Stimulated activated naive CD4-positive, alpha-beta T cell treated with Interleukin-2 at 50 U/mL for 16 hours (primary cell): ENCODE data around the gene TUBGCP6.
"Not testable (repeated sequence)": the region's sequence is repeated elsewhere in the genome, so short reads cannot be mapped to it uniquely, and the experiment has no call there.

Experiments used
- DNase-seq: peaks from one replicate; lab custom pipeline; 2025; lab: John Stamatoyannopoulos, UW

TUBGCP6 gene

GRCh38 chr22:50209893-50210292, 34.9 kb downstream of the TUBGCP6 start:
- DNase-seq, result peak; percentile 52

- DNase-seq, result no peak
These were observed 35.6 kb downstream of the TUBGCP6 start for GRCh38 chr22:50208939-50209892.

DNA sequence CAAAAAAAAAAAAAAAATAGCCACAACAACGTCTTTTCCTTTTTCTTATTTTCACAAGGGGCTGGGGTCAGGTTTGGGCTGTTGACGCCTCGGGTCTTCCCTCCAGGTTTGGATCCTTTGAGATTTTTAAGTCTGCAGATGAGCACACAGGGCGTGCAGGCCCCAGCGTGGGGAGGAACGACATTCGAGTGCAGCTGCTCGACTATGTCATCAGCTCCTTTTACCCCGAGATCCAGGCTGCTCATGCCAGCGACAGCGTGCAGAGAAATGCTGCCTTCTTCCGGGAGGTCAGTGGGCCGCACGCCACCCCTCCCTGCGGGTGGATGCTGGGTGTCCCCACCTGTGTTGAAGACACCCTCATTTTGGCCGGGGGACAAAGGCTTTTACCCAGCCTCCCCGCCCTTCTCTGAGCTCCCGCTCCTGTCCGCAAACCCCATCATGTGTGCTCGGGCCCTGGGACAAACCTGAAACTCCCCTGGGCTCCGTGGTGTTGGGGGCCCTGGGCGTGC, 36.3 kb downstream of the TUBGCP6 start:
- no peak for DNase-seq

- DNase-seq, result no peak
These were observed 37.3 kb downstream of the TUBGCP6 start for GRCh38 chr22:50207383-50208140.

- DNase-seq, result no peak
These were observed 38.2 kb downstream of the TUBGCP6 start for GRCh38 chr22:50206599-50206998.

DNA sequence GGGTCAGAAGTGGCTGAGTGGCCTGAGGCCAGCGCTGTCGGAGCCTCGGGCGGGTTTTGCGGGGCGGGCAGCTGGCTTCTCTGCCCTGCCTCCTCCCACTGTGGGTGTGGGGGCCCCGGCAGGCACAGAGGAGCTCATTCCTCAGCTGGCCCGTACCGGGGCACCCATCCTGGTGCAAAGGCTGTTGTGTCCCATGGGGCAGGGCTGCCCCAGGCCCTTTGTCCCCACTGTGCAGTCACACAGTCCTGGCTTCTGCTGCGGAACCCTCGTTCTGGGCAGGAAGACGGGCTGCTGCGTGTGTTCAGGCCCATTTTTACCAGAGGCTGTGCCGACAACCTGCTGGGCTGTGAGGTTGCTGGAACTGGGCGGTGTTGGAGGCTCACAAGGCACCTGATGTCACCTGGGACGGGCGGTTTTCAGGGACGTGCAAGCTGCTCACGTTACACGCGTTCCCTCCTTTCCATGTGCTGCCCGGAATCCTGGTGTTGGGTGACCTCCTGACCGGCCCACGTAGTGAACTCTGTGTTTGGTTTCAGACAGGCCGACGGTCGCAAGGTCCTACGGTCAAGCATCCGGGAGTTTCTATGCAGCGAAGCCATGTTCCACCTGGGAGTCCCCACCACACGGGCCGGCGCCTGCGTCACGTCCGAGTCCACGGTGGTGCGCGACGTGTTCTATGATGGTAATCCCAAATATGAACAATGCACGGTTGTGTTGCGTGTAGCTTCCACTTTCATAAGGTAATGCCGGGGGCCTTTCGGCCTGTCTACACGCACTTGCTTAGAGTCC, 38.8 kb downstream of the TUBGCP6 start:
- no peak for DNase-seq

- not testable (repeated sequence) for DNase-seq
These were observed 39.8 kb downstream of the TUBGCP6 start for GRCh38 chr22:50204998-50205397.

DNA sequence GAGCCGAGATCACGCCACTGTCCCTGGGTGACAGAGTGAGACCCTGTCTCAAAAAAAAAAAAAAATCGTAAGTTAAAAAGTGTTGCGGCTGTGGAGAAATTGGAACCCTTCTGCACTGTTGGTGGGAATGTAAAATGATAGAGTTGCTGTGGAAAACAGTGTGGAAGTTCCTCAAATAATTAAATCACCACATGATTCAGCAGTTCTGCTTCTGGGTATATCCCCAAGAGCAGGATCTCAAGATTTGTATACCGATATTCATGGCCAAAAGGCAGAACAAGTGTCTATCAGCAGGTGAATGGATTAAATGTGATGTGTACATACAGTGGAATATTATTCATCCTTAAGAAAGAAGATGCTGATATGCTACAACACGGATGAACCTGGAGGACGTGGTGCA, 40.3 kb downstream of the TUBGCP6 start:
- DNase-seq, result no peak

DNA sequence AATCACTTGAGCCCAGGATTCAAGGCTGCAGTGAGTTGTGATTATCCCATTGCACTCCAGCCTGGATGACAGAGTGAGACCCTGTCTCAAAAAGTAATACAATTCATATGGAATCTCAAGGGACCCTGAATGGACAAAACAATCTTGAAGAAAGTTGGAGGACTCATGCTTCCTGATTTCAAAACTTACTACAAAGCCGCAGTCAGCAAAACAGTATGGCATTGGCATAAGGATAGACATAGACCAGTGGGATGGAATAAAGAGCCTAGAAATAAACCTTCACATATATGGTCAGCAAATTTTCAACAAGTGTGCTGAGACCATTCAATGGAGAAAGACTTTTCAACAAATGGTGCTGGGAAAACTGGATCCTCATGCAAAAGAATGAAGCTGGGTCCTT, 41.5 kb downstream of the TUBGCP6 start:
- DNase-seq, result no peak

- DNase-seq, result no peak
These were observed 42.6 kb downstream of the TUBGCP6 start for GRCh38 chr22:50202130-50202666.

GRCh38 chr22:50201191-50202129, 43.4 kb downstream of the TUBGCP6 start:
- DNase-seq, result no peak

- DNase-seq, result peak; percentile 94
These were observed 44.2 kb downstream of the TUBGCP6 start, which contains the start of gene SELENOO for GRCh38 chr22:50200461-50201190. TSS of gene SELENOO (plus strand) at chr22:50201011. CDS start at chr22:50201037, 26 bp downstream.

DNA sequence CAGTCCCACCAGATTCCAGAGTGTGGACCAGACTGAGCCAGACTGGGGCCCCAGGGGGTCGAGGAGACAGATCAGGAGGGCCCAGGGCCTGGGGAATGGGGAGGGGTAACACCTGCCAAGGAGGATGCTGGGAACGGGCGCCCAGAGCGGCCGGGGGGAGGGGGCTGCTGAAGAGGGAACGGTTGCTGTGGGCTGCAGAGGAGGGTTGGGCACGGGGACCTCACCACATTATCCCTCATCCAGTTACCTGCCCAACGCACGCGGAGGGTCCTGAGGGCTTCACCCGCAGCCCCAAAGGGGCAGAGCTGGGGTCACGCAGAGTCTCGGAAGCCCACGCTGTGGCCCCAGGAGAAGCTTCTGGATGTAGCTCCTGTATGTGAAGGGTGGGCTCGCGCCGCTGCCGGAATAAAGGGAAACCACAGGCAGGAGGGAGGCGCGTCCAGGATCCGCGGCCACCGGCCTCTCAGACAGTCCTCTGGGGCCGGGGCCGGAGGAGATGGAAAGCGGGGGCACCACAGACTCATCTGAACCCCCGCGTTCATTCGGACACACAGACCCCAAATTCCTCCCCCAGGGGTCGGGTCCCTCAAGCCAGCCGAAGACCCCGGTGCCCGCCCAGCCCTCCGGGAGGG, 44.9 kb downstream of the TUBGCP6 start:
- no peak for DNase-seq

DNA sequence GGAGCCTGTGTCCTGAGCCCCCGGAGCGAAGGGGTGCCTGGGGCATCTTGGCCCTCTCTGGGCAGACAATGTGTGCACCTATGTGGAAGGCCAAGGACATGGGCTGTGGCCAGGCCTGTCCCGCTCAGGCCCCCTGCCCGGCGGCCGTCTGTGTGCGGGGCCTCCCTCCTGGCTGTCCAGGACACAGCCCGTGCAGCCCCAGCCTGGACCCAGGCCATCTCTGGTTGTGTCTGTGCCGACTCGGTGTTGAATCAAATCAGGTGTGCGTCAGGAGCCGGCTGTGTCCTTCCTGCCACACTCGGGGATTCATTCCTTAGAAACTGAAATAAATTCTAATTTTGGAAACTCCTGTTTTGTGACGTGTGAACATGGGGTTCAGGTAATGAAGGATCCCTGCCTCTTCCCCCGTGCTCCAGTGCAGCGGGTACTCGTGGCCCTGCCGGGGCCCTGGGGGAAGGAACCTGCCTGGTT, 45.5 kb downstream of the TUBGCP6 start:
- DNase-seq, result no peak

DNA sequence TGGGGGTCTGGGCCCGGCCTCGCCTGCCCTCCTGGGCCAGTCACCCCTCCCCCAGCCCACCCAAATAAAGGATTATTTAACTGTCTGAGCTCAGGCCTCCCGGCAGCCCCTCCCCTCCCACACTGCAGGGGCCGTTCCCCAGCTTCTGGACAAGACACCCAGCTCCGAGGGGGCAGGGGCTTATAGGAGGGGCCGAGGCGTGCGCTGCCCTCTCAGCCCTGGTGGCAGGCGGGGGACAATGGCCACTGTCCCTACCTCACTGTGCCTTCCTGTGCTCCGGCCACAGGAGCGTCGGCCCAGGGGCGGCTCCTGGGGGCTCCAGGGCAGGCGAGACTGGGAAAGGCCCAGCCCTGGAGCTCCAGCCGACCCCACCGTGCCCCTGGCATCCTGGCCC, 46.2 kb downstream of the TUBGCP6 start:
- no peak for DNase-seq

- DNase-seq, result no peak
These were observed 46.8 kb downstream of the TUBGCP6 start for GRCh38 chr22:50197856-50198623.

DNA sequence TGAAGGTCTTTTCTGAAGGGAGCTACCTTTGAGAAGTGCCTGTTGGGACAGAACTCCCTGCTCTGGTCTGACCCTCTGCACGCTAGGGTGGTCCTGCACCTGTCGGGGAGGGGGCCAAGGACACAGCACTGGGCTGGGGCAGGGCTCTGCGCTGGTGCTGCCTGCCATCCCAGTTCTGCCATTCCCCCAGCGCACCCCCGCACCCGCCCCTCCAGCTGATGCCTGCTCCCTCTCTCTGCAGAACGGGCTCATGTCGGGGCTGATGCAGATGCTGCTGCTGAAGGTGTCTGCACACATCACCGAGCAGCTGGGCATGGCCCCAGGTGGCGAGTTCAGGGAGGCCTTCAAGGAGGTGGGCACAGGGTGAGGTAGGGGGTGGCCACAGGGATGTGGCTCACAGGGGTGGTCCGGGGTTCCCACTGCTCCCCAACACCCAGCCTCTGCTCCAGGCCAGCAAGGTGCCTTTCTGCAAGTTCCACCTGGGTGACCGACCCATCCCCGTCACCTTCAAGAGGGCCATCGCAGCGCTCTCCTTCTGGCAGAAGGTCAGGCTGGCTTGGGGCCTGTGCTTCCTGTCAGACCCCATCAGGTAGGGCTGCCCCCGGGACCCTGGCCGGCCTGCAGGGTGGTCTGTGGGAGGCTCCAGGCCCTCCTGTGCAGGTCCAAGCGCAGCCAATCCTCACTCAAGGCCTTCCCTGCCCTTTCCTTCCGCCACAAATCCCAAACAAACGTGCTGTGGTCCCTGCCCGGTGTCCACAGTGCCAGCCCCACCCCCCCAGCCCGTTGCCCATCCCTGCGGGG, 47.6 kb downstream of the TUBGCP6 start:
- DNase-seq, result no peak

GRCh38 chr22:50196256-50196655, 48.6 kb downstream of the TUBGCP6 start:
- no peak for DNase-seq
